BLaER1 treated with 17β-estradiol and CSF1 and Interleukin-3, amounts not matched to agents 10 nM and 100 nM (cell line): ENCODE measurements around the gene CNN1.
"Not testable (repeated sequence)": the region's sequence is repeated elsewhere in the genome, so short reads cannot be mapped to it uniquely, and the experiment has no call there.

Experiments used
- H3K27ac ChIP-seq, 11 experiments: shearing (Covaris generic); formaldehyde crosslinking; 2 replicates each; pipeline ENCODE4 v1.8.1; 2022
- H3K27me3 ChIP-seq, 11 experiments: shearing (Covaris generic); formaldehyde crosslinking; 2 replicates each; pipeline ENCODE4 v1.8.1; 2022
- H3K36me3 ChIP-seq, 11 experiments: shearing (Covaris generic); formaldehyde crosslinking; 2 replicates each; pipeline ENCODE4 v1.8.1; 2022
- H3K4me1 ChIP-seq, 10 experiments: shearing (Covaris generic); formaldehyde crosslinking; 2 replicates each; pipeline ENCODE4 v1.8.1; 2022
- H3K4me2 ChIP-seq, 11 experiments: shearing (Covaris generic); formaldehyde crosslinking; 2 replicates each; pipeline ENCODE4 v1.8.1; 2022
- H3K4me3 ChIP-seq, 10 experiments: shearing (Covaris generic); formaldehyde crosslinking; 2 replicates each; pipeline ENCODE4 v1.8.1; 2022
- H3K9ac ChIP-seq, 11 experiments: shearing (Covaris generic); formaldehyde crosslinking; 2 replicates each; pipeline ENCODE4 v1.8.1; 2022
- H3K9me3 ChIP-seq, 11 experiments: shearing (Covaris generic); formaldehyde crosslinking; replicated peaks in 1 of 11; 2 replicates each; pipeline ENCODE4 v1.8.1; 2022
- H4K20me1 ChIP-seq, 11 experiments: shearing (Covaris generic); formaldehyde crosslinking; 2 replicates each; pipeline ENCODE4 v1.8.1; 2022
- Cebpa-rat ChIP-seq, 11 experiments: shearing (Covaris generic); IDR thresholded peaks; 2 replicates each; pipeline ENCODE4 v1.8.1; 2022

Gene CNN1

DNA sequence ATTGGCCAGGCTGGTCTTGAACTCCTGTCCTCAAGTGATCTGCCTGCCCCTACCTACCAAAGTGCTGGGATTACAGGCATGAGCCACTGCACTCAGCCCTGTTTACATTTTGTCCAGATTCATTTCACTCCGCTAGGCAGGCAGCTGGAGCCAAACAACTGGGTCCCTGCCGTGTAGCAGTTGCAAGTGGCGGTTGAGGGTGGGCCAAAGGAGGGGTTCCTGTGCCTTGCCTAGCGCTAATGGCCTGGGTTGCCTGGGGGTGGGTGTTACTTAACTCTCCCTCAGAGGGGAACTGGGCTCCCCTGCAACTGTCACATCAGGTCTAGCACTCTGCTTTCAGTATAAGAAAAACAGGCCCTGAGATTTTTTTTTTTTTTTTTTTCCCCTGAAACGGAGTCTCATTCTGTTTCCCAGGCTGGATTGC lies 31.4 kb downstream of the CNN1 start:
- Histone ChIP-seq H3K9me3 (no peaks in the 10 kb centered on the region), H3K4me2 (peak overlapping the region; percentile 20 to 67 (median 45); a peak in 19 of 22 replicates), H3K27me3 (no peaks in the 10 kb centered on the region), H3K4me1 (peaks cover 42 to 53% (median 49%) of the 10 kb centered on the region in 10 experiments), H3K4me3 (no peak overlapping the region), H3K27ac (no peak overlapping the region), H3K36me3 (no peaks in the 10 kb centered on the region), H3K9ac (no peak overlapping the region; a peak in 2 of 22 replicates), H4K20me1 (no peaks in the 10 kb centered on the region; a peak in 1 of 22 replicates)
- no peak for TF ChIP-seq Cebpa-rat (IDR thresholded peaks at IDR 0.05)

- H3K27me3 ChIP-seq: peaks cover 7 to 17% (median 14%) of the 10 kb centered on the region in 11 experiments
- H3K9me3 ChIP-seq, H3K4me2 ChIP-seq, H3K9ac ChIP-seq, H3K36me3 ChIP-seq, H3K4me3 ChIP-seq, H3K27ac ChIP-seq: not testable (repeated sequence)
- H3K4me1 ChIP-seq: peaks cover 34 to 46% (median 41%) of the 10 kb centered on the region in 10 experiments
- peaks cover 0 to 12% (median 0%) of the 10 kb centered on the region in 11 experiments; a peak in 3 of 22 replicates for H4K20me1 ChIP-seq
Observed at GRCh38 chr19:11573354-11573753, 34.7 kb downstream of the CNN1 start.

- not testable (repeated sequence) for H3K4me3 ChIP-seq, H3K36me3 ChIP-seq, H3K4me2 ChIP-seq, H3K9me3 ChIP-seq, H3K27ac ChIP-seq, H3K9ac ChIP-seq
- Histone ChIP-seq H3K27me3 (peaks cover 11 to 21% (median 18%) of the 10 kb centered on the region in 11 experiments), H4K20me1 (peaks cover 0 to 12% (median 0%) of the 10 kb centered on the region in 11 experiments; a peak in 3 of 22 replicates), H3K4me1 (peaks cover 34 to 46% (median 41%) of the 10 kb centered on the region in 10 experiments)
Observed at GRCh38 chr19:11573763-11574162, 35.1 kb downstream of the CNN1 start.

- Histone ChIP-seq H3K27me3 (peaks cover 19 to 30% (median 27%) of the 10 kb centered on the region in 11 experiments), H3K4me3 (no peak overlapping the region), H3K9me3 (no peaks in the 10 kb centered on the region), H3K4me1 (peaks cover 33 to 46% (median 39%) of the 10 kb centered on the region in 10 experiments), H3K36me3 (no peaks in the 10 kb centered on the region), H4K20me1 (peaks cover 0 to 12% (median 0%) of the 10 kb centered on the region in 11 experiments; a peak in 3 of 22 replicates), H3K9ac (no peak overlapping the region), H3K27ac (no peak overlapping the region), H3K4me2 (peak overlapping the region in 5 of 11 experiments; percentile 11 to 38 (median 21); a peak in 4 of 22 replicates)
- no peak for TF ChIP-seq Cebpa-rat (IDR thresholded peaks at IDR 0.05)
Observed at GRCh38 chr19:11574689-11575088, 36.0 kb downstream of the CNN1 start.

DNA sequence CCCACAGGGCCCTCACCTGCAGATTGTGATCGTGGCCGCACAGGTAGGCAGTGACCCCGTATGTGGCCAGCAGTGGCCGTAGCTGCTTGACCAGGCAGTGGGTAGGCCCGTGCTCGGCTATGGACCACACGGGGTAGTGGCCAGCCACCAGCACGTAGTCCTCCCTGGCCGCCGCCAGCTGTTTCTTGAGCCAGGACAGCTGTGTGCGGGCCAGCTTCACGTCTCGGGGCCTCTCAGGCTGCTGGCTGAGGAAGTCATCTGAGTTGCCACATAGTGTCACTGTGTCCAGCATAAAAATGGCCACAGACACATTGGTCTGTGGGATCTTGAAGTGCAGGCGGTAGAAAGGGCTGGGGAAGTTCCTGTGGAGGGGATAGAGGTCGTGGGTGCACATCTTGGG lies 37.6 kb downstream of the CNN1 start:
- TF ChIP-seq Cebpa-rat (IDR thresholded peaks at IDR 0.05): no peak
- no peaks in the 10 kb centered on the region for H3K9me3 ChIP-seq
- no peak overlapping the region for H3K4me3 ChIP-seq
- H3K4me1 ChIP-seq: peaks cover 40 to 54% (median 46%) of the 10 kb centered on the region in 10 experiments
- H3K36me3 ChIP-seq: no peaks in the 10 kb centered on the region
- H4K20me1 ChIP-seq: peaks cover 0 to 12% (median 0%) of the 10 kb centered on the region in 11 experiments; a peak in 3 of 22 replicates
- no peak overlapping the region for H3K9ac ChIP-seq
- no peak overlapping the region for H3K27ac ChIP-seq
- peak overlapping the region in 2 of 11 experiments; percentile 90 to 97; a peak in 3 of 22 replicates for H3K4me2 ChIP-seq
- peaks cover 19 to 34% (median 28%) of the 10 kb centered on the region in 11 experiments for H3K27me3 ChIP-seq

- Histone ChIP-seq H3K9ac (peak within 1 kb of the TSS in 5 of 11 experiments; percentile 6 to 73 (median 41); a peak in 5 of 22 replicates), H4K20me1 (peaks cover 0 to 12% (median 0%) of the 10 kb centered on the region in 11 experiments; a peak in 3 of 22 replicates), H3K4me3 (peak within 1 kb of the TSS in 9 of 10 experiments; percentile 29 to 59 (median 48); a peak in 13 of 20 replicates), H3K36me3 (no peaks in the 10 kb centered on the region), H3K27ac (peak within 1 kb of the TSS in 1 of 11 experiments; percentile 35; a peak in 1 of 22 replicates), H3K9me3 (no peaks in the 10 kb centered on the region), H3K27me3 (peaks cover 19 to 34% (median 28%) of the 10 kb centered on the region in 11 experiments), H3K4me1 (peaks cover 54 to 68% (median 60%) of the 10 kb centered on the region in 10 experiments), H3K4me2 (peak within 1 kb of the TSS; percentile 81 to 97 (median 88))
- no peak for TF ChIP-seq Cebpa-rat (IDR thresholded peaks at IDR 0.05)
Observed at GRCh38 chr19:11577451-11578257, 39.0 kb downstream of the CNN1 start, which contains the start of gene ACP5. Gene ACP5 (minus strand): TSS chr19:11577645. CDS start chr19:11577317, 328 bp downstream.

DNA sequence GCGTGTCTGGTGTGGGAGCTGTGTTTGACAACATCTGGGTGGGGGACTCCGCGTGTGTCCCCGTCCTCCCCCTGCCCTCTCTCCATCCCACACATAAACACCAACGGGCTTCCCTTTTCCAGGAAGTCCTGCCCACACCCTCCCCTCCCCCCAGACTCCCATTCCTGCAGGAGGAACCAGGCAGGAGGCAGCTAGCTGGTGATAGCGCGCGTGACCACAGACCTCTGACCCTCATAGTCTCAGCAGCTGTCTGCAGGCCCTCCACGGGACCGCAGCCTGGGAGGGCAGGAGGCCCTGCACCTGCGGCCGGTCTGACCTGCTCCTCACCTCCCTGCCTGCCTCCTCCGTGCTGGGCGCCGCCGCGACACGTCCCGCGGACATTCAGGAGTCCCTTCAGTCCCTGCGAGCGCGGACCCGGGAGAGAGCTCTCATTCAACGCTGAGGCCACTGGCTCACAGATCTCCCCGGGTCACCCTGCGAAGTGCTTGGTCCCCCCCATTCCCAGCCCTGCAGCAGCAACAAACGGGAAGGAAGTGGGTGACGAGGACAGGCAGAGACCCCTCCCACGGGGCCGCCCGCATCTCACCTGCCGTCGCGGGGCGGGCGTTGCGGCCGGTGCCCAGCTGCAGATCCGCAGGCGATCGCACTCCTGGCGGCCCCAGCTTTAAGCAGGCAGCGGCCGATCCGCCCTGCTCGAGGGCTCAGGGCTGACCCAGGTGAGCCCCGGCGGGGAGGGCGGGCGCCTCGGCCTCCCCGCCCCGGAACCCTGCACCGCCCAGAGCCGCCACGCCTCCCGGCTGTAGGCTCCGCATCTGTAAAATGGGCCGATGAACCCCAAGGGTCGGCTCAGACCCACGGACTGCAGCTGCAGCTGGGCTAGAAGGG lies 39.8 kb downstream of the CNN1 start:
- Histone ChIP-seq H3K27ac (peak overlapping the region in 1 of 11 experiments; percentile 35; a peak in 1 of 22 replicates), H3K4me1 (peaks cover 60 to 77% (median 66%) of the 10 kb centered on the region in 10 experiments), H3K9me3 (no peaks in the 10 kb centered on the region), H3K4me3 (peak overlapping the region in 9 of 10 experiments; percentile 29 to 59 (median 48); a peak in 14 of 20 replicates), H4K20me1 (peaks cover 0 to 12% (median 0%) of the 10 kb centered on the region in 11 experiments; a peak in 3 of 22 replicates), H3K27me3 (peaks cover 19 to 34% (median 28%) of the 10 kb centered on the region in 11 experiments), H3K9ac (peak overlapping the region in 6 of 11 experiments; percentile 6 to 73 (median 26); a peak in 6 of 22 replicates), H3K36me3 (no peaks in the 10 kb centered on the region), H3K4me2 (peak overlapping the region; percentile 81 to 97 (median 88))
- TF ChIP-seq Cebpa-rat (IDR thresholded peaks at IDR 0.05): no peak

DNA sequence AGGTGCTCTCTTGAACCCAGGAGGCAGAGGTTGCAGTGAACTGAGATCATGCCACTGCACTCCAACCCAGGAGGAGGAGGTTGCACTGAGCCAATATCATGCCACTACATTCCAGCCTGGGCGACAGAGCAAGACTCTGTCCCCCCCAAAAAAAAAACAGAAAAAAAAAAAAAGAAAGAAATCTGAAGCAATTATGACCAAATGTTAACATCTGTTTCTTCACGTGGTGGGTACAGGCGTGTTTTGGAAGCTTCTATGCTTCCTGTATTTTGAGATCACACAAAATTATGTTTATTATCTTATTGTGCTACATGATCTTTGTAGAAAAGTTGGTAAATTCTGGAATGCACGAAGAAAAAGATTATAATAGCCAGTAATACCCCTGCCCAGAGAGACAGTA lies 41.5 kb downstream of the CNN1 start:
- H3K9me3 ChIP-seq: no peaks in the 10 kb centered on the region
- H3K9ac ChIP-seq: no peak overlapping the region; a peak in 1 of 22 replicates
- no peak for TF ChIP-seq Cebpa-rat (IDR thresholded peaks at IDR 0.05)

More for the DNA sequence above, 41.5 kb downstream of the CNN1 start:
- H3K36me3 ChIP-seq: no peaks in the 10 kb centered on the region
- no peak overlapping the region for H3K4me3 ChIP-seq
- H3K4me1 ChIP-seq: peaks cover 65 to 92% (median 74%) of the 10 kb centered on the region in 10 experiments
- peaks cover 19 to 34% (median 28%) of the 10 kb centered on the region in 11 experiments for H3K27me3 ChIP-seq
- no peak overlapping the region for H3K27ac ChIP-seq
- H3K4me2 ChIP-seq: peak overlapping the region; percentile 77 to 97 (median 88)
- H4K20me1 ChIP-seq: peaks cover 0 to 12% (median 0%) of the 10 kb centered on the region in 11 experiments; a peak in 3 of 22 replicates
